ENCODE measurements around the gene ASCC2.

Gene ASCC2

GRCh38 chr22:29797351-29797750 is 40.7 kb downstream of the ASCC2 start:
- Histone ChIP-seq H3K27ac (peak overlapping the region in 8 of 21 experiments; percentile 5 to 82 (median 30)), H3K4me3 (no peak overlapping the region)

DNA sequence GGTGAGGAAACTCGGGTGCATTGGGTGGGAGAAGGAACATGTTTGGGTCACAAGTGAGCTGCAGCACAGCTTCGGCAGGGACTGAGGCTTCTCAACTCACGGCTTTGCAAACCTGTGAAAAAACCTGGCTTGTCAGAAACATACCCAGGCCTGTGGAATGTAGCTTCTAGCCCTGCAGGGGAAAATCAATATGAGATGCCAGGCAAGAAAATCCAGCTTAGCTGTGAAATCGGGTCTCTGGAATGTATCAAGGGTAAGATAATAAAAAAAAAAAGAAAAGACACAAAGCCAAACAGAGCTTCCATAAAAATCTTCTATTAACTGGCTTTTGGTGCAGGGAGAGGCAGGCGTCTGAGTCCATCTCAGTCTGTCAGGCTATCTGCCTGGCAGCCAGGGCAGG is 42.4 kb downstream of the ASCC2 start:
- no peak overlapping the region for H3K4me3 ChIP-seq
- H3K27ac ChIP-seq = no peak overlapping the region

DNA sequence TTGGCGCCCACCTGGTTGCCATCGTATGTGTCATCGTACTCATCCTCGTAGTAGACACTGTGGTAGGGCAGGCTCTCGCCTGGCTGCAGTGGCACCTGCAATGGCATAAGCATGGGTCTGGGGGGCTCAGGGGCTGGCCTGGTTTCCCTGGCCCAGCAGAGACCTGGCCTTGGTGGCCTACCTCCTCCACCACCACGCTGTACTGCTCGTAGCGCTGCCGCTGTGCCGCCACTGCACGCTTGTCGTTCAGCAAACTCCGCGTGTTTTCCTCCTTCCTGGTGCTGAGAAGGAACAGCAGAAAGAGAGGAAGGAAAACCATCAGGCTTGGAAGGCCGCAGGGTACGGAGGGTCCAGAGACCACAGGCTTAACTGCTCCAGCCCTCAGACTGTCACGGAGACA is 44.7 kb downstream of the ASCC2 start:
- Histone ChIP-seq H3K27ac (no peak overlapping the region), H3K4me3 (no peak overlapping the region)

- no peak overlapping the region for H3K27ac ChIP-seq
- H3K4me3 ChIP-seq = no peak overlapping the region
These were observed 48.0 kb downstream of the ASCC2 start for GRCh38 chr22:29790061-29790460.

GRCh38 chr22:29788339-29789279 is 49.5 kb downstream of the ASCC2 start:
- Histone ChIP-seq H3K27ac (no peak overlapping the region), H3K4me3 (no peak overlapping the region)

DNA sequence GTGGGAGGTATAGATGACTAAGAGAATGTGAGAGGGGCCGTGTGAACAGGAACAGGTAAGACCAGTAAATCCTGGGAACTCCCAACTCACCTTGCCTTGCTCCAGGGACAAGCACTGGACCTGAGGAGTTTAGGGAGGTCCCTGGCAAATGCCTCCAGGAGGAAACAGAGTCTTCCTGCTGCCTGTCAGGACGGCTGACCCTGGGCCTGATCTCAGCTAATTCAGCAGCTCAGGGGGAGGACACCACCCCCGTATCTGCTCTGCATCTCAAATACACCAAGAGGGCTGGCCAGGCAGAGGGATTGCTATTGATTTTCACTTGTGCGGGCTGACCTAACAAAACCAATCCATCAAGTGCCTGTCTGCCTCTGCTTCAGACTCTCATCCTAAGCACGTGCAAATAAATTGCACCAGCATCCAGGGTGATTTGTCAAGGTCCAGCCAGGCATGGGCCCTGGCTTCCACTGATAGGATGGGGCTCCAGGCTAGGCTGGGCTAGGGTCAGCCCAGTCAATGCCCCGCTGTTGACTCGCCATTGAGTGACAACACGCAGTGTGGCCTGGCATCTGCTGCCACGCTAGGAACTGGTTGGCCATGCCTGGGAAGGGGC is 50.6 kb downstream of the ASCC2 start:
- no peak overlapping the region for H3K4me3 ChIP-seq
- H3K27ac ChIP-seq = peak overlapping the region in 1 of 21 experiments; percentile 20

- H3K27ac ChIP-seq = no peak overlapping the region
- no peak overlapping the region for H3K4me3 ChIP-seq
These were observed 52.0 kb downstream of the ASCC2 start for GRCh38 chr22:29786031-29786430.

- H3K27ac ChIP-seq = peak overlapping the region in 13 of 21 experiments; percentile 10 to 83 (median 42)
- no peak overlapping the region for H3K4me3 ChIP-seq
These were observed 53.4 kb downstream of the ASCC2 start for GRCh38 chr22:29784451-29785361.

GRCh38 chr22:29782061-29782845 is 55.8 kb downstream of the ASCC2 start:
- H3K4me3 ChIP-seq = no peak overlapping the region
- peak overlapping the region in 18 of 21 experiments; percentile 13 to 89 (median 72) for H3K27ac ChIP-seq

DNA sequence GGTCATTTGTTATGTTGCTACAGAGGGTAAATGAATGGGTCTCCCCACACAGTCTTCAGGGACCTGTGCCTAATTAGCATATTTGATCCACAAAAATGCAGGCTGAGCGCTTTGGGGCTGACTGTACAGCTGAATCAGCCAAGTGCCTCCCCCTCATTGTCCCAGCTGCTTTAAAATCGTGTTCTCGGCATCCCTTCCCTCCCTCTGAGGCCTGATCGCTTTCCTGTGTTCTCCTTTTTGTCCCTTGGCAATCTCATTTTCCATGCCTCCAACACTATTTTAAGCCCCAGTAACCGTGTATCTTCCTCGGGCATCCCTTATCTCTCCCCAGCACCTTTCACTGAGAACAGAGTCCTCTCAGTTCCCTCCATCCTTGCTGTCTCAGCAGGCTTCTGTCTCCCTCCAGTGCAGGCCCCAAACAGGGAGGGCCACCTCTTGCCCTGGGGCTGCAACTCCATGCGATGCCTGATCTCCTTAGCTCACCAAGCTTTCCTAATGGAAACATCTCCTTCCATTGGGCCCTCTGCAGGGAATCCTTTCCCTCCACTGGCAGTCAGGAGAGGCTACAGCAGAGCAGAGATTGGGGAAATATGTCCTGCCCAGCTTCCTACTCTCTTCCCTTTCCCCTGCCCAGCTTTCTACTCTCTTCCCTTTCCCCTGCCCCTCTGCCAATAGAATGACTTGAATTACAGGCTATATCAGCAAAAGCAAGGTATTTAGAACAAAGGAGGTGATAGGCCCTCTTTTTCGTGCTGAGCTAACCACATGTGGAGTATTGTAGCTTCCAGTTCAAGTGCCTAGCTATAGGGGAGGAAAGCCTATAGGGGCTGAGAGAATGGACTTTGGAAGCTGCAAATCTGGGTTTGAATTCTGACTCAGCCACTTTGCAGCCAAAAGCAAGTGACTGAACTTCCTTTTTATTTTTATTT is 57.1 kb downstream of the ASCC2 start:
- H3K4me3 ChIP-seq = no peak overlapping the region
- peak overlapping the region in 18 of 21 experiments; percentile 13 to 89 (median 72) for H3K27ac ChIP-seq

- Histone ChIP-seq H3K4me3 (no peak overlapping the region), H3K27ac (peak overlapping the region in 7 of 21 experiments; percentile 22 to 84 (median 79))
These were observed 57.9 kb downstream of the ASCC2 start for GRCh38 chr22:29780220-29780619.

GRCh38 chr22:29773233-29773632 is 64.8 kb downstream of the ASCC2 start:
- H3K27ac ChIP-seq = peak overlapping the region in 10 of 21 experiments; percentile 0 to 62 (median 21)
- no peak overlapping the region for H3K4me3 ChIP-seq

DNA sequence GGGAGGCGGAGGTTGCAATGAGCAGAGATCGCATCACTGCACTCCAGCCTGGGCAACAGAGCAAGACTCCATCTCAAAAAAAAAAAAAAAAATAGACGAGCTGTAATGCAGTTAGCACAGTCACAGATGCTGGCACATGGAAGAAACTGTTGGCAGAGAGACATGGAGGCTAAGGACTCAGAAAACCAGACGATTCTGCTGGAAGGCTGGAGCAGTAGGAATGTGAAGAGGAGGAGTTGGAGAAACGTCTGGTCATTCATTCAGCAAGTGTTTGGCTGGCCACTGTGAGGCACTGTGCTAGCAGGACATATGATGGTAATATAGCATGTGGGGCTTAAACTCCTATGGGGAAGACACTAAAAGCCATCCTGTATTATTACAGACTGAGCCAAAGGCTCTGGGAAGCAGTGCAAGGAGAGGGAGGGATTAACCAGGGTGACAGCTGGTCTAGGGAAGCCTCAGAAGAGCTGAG is 65.9 kb downstream of the ASCC2 start:
- Histone ChIP-seq H3K4me3 (no peak overlapping the region), H3K27ac (peak overlapping the region in 2 of 21 experiments; percentile 18 to 21)

- no peak overlapping the region for H3K4me3 ChIP-seq
- no peak overlapping the region for H3K27ac ChIP-seq
These were observed 68.3 kb downstream of the ASCC2 start for GRCh38 chr22:29769723-29770321.

GRCh38 chr22:29768052-29768693 is 69.9 kb downstream of the ASCC2 start:
- Histone ChIP-seq H3K27ac (peak overlapping the region in 19 of 21 experiments; percentile 76 to 96 (median 92)), H3K4me3 (peak overlapping the region; percentile 67 to 97 (median 84))

DNA sequence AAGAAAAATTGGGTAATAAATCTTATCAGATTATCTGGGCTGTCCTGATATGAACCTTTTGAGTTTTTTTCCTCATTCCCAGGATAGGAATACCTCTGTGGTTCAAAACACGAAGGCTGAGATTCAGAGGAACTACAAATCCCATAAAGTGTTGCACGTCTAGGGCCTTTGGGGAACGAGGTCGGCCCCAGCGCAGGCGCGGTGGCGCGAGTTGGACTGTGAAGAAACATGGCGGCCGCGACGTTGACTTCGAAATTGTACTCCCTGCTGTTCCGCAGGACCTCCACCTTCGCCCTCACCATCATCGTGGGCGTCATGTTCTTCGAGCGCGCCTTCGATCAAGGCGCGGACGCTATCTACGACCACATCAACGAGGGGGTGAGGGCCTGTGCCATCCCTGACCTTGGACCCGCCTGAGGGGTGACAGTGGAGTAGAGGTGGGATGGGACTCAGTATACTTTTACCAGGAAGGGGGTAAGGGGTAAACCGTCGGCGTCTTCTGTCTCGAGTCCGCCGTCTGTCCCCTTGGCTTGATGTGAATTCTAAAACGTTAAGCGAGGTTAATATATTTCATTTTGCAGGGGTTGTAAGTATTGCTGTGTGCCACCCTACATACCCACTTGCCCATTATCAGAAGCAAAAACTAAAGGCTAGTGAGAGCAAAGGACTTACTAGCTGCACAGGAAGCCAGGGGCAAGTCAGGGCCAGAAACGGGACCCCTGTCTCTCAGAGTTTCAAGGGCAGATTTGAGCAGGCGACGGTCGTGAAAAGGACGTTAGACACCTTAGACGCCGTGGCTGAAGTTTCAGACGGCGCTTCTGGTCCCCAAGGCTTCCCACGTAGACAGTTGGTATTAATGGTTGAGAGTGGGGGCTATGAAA is 70.7 kb downstream of the ASCC2 start, which contains the start of gene UQCR10:
UQCR10 (plus strand) TSS at position 199 of the 881 bp plus-strand sequence; CDS start at position 229, 30 bp downstream.
- H3K27ac ChIP-seq = peak within 1 kb of the TSS; percentile 27 to 96 (median 92)

More for the DNA sequence above, 70.7 kb downstream of the ASCC2 start, which contains the start of gene UQCR10:
- peak within 1 kb of the TSS; percentile 67 to 97 (median 84) for H3K4me3 ChIP-seq

All from skin epidermis (tissue), 12 donors.